ENCODE measurements around the gene ZMIZ1. TPM values are rescaled to one million over a fixed set of nuclear protein-coding genes. Genes with fewer than 3 reads are reported as not detected.

ZMIZ1 gene
- total and polyA plus RNA-seq, 5 donors from 2014 or later: 1.5 to 34.8 (median 2.2) TPM

DNA sequence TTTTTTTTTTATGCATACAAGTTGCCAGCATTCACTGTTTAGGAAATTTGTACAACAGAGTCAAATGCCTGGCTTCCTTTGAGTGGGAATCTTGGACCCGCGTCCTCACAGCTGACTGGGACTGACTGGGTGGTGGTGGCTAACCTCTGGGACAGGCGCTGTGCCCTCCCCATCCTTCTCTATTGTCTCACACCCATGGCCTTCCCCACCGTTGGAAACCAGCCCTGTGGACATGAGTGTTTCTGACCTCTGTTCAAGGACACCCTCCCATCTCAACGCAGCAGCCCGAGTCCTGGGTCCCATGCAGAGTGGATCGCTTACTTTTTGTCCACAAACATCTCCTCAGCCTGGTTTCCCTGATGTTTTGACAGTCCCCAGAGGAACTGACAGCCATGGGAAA, 153.4 kb downstream of the ZMIZ1 start:
- Histone ChIP-seq H3K27ac (ENCODE audit: insufficient read depth, low read length, poor library complexity, severe bottlenecking) (no peak overlapping the region), H3K9me3 (ENCODE audit: control insufficient read depth in 2 of 2, low read length in 2 of 2) (no peaks in the 10 kb centered on the region), H3K4me1 (ENCODE audit: control insufficient read depth, insufficient read depth, low read length, poor library complexity, severe bottlenecking) (no peaks in the 10 kb centered on the region), H3K4me3 (ENCODE audit: low read depth, low read length) (no peak overlapping the region), H3K36me3 (ENCODE audit: control insufficient read depth, insufficient read depth, low read length) (peaks cover 9% of the 10 kb centered on the region), H3K27me3 (ENCODE audit: control insufficient read depth, insufficient read depth, low read length) (no peaks in the 10 kb centered on the region)
- Mint-ChIP-seq H3K36me3 (peaks cover 42% of the 10 kb centered on the region), H3K4me3 (no peak overlapping the region), H3K9me3 (peaks cover 0 to 2% (median 0%) of the 10 kb centered on the region in 7 donors), H3K27me3 (no peaks in the 10 kb centered on the region), H3K27ac (no peak overlapping the region), H3K4me1 (peaks cover 0 to 3% (median 1%) of the 10 kb centered on the region in 4 donors)
- ATAC-seq (ENCODE audit: low read depth in 2 of 2) (no peak), DNase-seq (no peak)

DNA sequence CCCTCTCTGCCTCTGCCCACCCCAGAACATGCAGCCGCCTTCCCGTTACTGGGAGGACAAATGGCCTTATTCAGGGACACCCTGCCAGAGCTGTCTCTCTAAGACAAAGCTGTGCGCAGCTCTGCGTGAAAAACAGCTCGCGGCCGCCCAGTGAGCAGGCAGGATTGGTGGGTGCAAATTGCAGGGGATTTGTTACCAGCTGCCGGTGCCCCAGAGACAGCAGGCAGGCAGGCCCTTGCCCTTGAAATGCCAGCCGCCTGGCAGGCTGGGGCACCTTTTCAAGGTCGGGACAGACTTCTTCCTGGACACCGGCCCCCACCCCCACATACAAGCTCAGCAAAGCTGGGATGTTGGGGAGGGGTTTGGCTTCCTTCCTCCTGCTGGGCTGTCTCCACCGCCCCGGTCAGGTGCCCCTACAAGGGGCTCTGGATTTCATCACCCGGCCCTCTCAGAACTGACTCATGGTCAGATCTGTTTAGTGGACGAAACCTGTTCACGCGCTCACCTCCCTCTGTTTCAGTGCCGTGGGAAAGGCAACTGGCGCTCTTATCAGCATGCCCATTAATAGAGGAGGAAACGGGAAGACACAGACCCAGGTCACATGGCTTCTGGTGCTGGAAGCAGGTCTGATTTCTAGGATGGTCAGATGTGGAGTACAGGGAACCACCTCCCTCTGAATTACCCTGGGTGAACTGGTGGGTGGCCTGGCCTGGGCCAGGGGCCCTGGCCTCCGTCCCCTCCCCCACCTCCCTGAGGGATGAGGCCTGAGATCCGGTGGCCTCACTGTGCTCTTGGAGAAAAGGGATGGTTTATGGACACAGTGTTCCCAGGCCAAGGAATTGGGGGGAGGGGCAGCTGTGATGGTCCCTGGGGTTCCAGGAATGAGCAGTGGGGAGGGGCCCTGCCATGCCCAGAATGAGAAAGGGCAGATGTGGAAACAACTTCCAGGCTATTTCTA, 154.6 kb downstream of the ZMIZ1 start:
- no peaks in the 10 kb centered on the region for H3K9me3 ChIP-seq (ENCODE audit: control insufficient read depth in 2 of 2, low read length in 2 of 2)
- no peak overlapping the region for H3K4me3 ChIP-seq (ENCODE audit: low read depth, low read length)
- no peak overlapping the region for H3K4me3 Mint-ChIP-seq
- no peaks in the 10 kb centered on the region for H3K27me3 Mint-ChIP-seq
- H3K36me3 ChIP-seq (ENCODE audit: control insufficient read depth, insufficient read depth, low read length): peaks cover 5% of the 10 kb centered on the region
- no peak for ATAC-seq (ENCODE audit: low read depth in 2 of 2)
- no peak overlapping the region for H3K27ac Mint-ChIP-seq
- peaks cover 0 to 2% (median 0%) of the 10 kb centered on the region in 7 donors for H3K9me3 Mint-ChIP-seq
- peaks cover 35% of the 10 kb centered on the region for H3K36me3 Mint-ChIP-seq
- H3K4me1 ChIP-seq (ENCODE audit: control insufficient read depth, insufficient read depth, low read length, poor library complexity, severe bottlenecking): no peaks in the 10 kb centered on the region
- peaks cover 0 to 6% (median 1%) of the 10 kb centered on the region in 4 donors for H3K4me1 Mint-ChIP-seq
- H3K27me3 ChIP-seq (ENCODE audit: control insufficient read depth, insufficient read depth, low read length): no peaks in the 10 kb centered on the region
- DNase-seq: no peak
- H3K27ac ChIP-seq (ENCODE audit: insufficient read depth, low read length, poor library complexity, severe bottlenecking): no peak overlapping the region

DNA sequence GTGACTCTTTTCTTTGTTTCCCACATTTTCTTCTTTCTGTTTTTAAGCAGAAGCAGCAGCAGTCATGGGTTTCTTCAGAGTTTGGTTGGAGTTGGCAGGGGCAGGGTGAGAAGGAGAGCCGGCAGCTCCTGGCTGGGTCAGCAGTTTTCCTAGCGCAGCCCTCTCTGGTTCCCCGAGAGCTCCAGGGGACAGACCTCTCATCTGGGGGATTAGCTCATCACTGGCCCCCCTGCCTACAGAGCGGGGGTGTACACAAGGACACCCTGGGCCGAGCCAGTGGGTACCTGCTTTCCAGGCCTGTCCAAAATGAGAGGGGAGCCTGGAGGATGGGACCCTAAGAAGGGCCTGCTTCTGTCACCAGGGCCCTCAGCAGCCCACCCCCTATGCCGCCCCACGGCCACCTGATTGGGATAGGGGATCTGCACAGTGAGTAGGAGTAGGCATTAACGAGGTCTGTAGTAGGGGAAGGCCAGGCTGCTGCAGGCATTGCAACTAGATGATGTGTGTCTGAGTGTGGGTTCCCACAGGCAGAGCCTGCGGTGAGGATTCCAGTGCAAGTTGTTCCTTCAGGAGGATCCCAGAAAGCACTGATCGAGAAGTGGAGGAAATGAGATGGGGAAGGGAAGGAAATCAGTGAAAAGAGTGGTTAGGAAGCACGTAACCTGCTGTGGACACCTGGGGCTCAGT, 155.6 kb downstream of the ZMIZ1 start:
- Histone ChIP-seq H3K4me1 (ENCODE audit: control insufficient read depth, insufficient read depth, low read length, poor library complexity, severe bottlenecking) (no peaks in the 10 kb centered on the region), H3K36me3 (ENCODE audit: control insufficient read depth, insufficient read depth, low read length) (no peaks in the 10 kb centered on the region), H3K9me3 (ENCODE audit: control insufficient read depth in 2 of 2, low read length in 2 of 2) (no peaks in the 10 kb centered on the region), H3K4me3 (ENCODE audit: low read depth, low read length) (no peak overlapping the region), H3K27me3 (ENCODE audit: control insufficient read depth, insufficient read depth, low read length) (no peaks in the 10 kb centered on the region), H3K27ac (ENCODE audit: insufficient read depth, low read length, poor library complexity, severe bottlenecking) (no peak overlapping the region)
- no peaks in the 10 kb centered on the region for H3K9me3 Mint-ChIP-seq
- H3K4me3 Mint-ChIP-seq: peak overlapping the region in 1 of 4 donors; percentile 13
- peaks cover 26% of the 10 kb centered on the region for H3K36me3 Mint-ChIP-seq
- no peak for DNase-seq
- H3K27me3 Mint-ChIP-seq: no peaks in the 10 kb centered on the region
- ATAC-seq (ENCODE audit: low read depth in 2 of 2): no peak
- peak overlapping the region in 1 of 3 donors; percentile 73 for H3K27ac Mint-ChIP-seq
- peaks cover 0 to 6% (median 1%) of the 10 kb centered on the region in 4 donors for H3K4me1 Mint-ChIP-seq

DNA sequence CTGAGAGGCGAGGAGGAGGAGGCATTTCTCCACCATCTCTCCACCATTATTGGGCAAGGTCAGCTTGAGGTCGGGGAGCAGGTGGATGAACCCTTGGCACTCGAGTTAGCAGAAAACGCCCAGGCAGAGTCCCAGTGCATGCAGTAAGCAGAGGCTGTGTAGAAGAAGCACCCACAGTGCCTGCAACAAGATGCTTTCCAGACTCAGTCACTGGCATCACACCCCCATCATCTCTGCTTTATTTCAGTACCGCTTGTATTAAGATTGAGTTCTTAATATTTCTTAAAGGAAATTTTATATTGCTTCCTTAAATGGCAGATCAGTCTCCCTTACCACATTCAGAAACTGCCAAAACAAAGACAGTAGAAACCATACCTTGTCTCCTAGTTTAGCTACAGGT, 156.2 kb downstream of the ZMIZ1 start:
- H3K27me3 Mint-ChIP-seq: no peaks in the 10 kb centered on the region
- H3K36me3 Mint-ChIP-seq: peaks cover 23% of the 10 kb centered on the region
- H3K9me3 Mint-ChIP-seq: no peaks in the 10 kb centered on the region
- H3K4me1 Mint-ChIP-seq: peaks cover 0 to 6% (median 1%) of the 10 kb centered on the region in 4 donors
- no peaks in the 10 kb centered on the region for H3K27me3 ChIP-seq (ENCODE audit: control insufficient read depth, insufficient read depth, low read length)
- H3K4me3 Mint-ChIP-seq: no peak overlapping the region
- no peaks in the 10 kb centered on the region for H3K36me3 ChIP-seq (ENCODE audit: control insufficient read depth, insufficient read depth, low read length)
- H3K27ac ChIP-seq (ENCODE audit: insufficient read depth, low read length, poor library complexity, severe bottlenecking): no peak overlapping the region
- ATAC-seq (ENCODE audit: low read depth in 2 of 2) (no peak), DNase-seq (no peak)
- H3K4me1 ChIP-seq (ENCODE audit: control insufficient read depth, insufficient read depth, low read length, poor library complexity, severe bottlenecking): no peaks in the 10 kb centered on the region
- no peaks in the 10 kb centered on the region for H3K9me3 ChIP-seq (ENCODE audit: control insufficient read depth in 2 of 2, low read length in 2 of 2)
- H3K4me3 ChIP-seq (ENCODE audit: low read depth, low read length): no peak overlapping the region
- H3K27ac Mint-ChIP-seq: no peak overlapping the region

DNA sequence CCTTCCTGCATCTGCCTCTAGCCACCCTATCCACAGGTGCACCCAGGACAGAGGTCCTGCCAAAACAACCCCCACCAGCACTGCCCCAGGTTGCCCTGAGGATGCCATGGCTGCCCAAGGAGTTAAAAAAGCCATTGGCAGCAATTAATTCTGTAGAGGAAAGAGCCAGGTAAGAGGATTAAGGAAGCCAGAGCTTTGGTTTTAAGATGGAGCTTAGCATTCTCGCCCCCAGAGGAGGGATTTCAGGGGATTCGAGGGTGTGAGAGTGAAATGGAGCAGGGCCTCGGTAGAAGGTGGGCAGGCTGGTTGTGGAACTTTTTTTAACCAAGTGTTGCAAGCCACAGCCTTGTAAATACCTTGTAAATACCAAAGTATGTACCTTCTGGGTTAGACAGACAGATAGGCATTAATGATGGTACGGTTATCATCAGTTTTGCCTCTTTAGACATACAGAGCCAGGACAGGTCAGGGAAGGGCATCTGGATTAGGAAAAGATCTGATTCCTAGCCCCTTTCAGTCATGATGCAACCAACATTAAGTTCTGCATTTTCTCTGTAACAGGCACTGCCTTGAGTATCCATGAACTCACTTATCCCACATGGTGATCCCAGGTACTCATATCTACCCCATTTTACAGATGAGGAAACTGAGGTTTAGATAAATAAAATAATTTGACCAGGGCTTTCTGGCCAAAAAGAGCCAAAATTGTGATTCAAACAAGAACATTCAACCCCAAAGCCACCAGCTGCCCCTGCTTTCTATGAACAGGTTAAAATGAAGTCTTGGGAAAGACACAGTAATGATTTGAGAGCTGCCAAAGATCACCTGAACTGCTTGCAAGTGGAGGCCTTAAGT, 157.9 kb downstream of the ZMIZ1 start:
- ATAC-seq (ENCODE audit: low read depth in 2 of 2) (no peak), DNase-seq (no peak)
- Mint-ChIP-seq H3K36me3 (peaks cover 16% of the 10 kb centered on the region), H3K4me3 (peak overlapping the region in 1 of 4 donors; percentile 11), H3K27me3 (no peaks in the 10 kb centered on the region), H3K27ac (peak overlapping the region in 1 of 3 donors; percentile 69), H3K4me1 (peaks cover 0 to 6% (median 0%) of the 10 kb centered on the region in 4 donors), H3K9me3 (no peaks in the 10 kb centered on the region)
- Histone ChIP-seq H3K27ac (ENCODE audit: insufficient read depth, low read length, poor library complexity, severe bottlenecking) (no peak overlapping the region), H3K36me3 (ENCODE audit: control insufficient read depth, insufficient read depth, low read length) (no peaks in the 10 kb centered on the region), H3K27me3 (ENCODE audit: control insufficient read depth, insufficient read depth, low read length) (no peaks in the 10 kb centered on the region), H3K4me3 (ENCODE audit: low read depth, low read length) (no peak overlapping the region), H3K4me1 (ENCODE audit: control insufficient read depth, insufficient read depth, low read length, poor library complexity, severe bottlenecking) (no peaks in the 10 kb centered on the region), H3K9me3 (ENCODE audit: control insufficient read depth in 2 of 2, low read length in 2 of 2) (no peaks in the 10 kb centered on the region)

DNA sequence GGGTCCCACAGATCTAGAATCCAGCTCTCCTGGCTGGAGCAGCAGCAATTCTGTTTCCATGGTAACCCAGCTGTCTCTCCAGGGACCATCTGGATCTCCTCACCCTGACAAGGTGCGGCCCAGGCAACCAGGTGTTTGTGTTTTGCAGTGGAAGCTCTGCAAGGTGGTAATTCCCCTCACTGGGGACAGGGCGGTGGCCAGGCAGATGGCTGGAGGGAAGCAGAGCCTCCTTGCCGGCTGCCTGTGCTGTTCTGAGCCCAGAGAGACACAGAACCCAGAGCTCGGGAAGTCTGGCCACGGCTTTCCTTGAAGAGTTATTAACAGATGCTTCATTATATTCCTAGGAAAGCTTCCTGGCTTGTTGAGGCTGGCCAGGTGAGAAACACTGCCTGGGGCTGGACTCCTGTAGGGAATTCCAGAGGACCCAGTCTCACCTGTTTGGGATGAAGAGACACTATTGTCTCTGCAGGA, 160.3 kb downstream of the ZMIZ1 start:
- DNase-seq: no peak
- H3K4me1 Mint-ChIP-seq: peaks cover 0 to 8% (median 0%) of the 10 kb centered on the region in 4 donors
- Histone ChIP-seq H3K27ac (ENCODE audit: insufficient read depth, low read length, poor library complexity, severe bottlenecking) (no peak overlapping the region), H3K27me3 (ENCODE audit: control insufficient read depth, insufficient read depth, low read length) (no peaks in the 10 kb centered on the region), H3K36me3 (ENCODE audit: control insufficient read depth, insufficient read depth, low read length) (no peaks in the 10 kb centered on the region), H3K4me3 (ENCODE audit: low read depth, low read length) (no peak overlapping the region), H3K9me3 (ENCODE audit: control insufficient read depth in 2 of 2, low read length in 2 of 2) (no peaks in the 10 kb centered on the region), H3K4me1 (ENCODE audit: control insufficient read depth, insufficient read depth, low read length, poor library complexity, severe bottlenecking) (no peaks in the 10 kb centered on the region)
- H3K9me3 Mint-ChIP-seq: peaks cover 0 to 2% (median 0%) of the 10 kb centered on the region in 7 donors
- no peak overlapping the region for H3K27ac Mint-ChIP-seq
- H3K36me3 Mint-ChIP-seq: peaks cover 24% of the 10 kb centered on the region
- no peak for ATAC-seq (ENCODE audit: low read depth in 2 of 2)
- H3K27me3 Mint-ChIP-seq: no peaks in the 10 kb centered on the region
- no peak overlapping the region for H3K4me3 Mint-ChIP-seq

DNA sequence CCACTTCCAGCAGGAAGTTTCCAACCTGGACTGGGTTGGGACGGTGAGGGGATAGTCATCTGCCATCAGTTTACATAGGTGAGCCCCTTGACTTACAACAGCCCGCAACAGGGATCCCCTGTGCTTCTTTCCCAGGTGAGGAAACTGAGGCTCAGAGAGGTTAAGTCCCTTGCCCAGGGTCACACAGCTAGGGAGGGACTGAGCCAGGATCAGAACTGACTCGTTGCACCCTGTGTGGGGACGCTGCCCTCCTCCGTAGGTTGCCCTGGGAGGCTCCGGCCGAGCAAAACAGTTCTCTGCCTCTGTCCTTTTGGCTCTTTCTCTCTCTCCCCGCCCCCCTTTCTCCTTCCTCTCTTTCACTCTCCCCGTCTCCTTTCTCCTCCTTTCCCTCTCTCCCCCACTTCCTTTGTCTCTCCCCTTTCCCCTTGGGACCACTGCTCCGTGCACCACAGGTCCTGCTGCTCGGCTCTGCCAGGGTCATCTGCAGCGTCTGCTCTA, 161.1 kb downstream of the ZMIZ1 start:
- Mint-ChIP-seq H3K9me3 (peaks cover 0 to 2% (median 0%) of the 10 kb centered on the region in 7 donors), H3K27ac (no peak overlapping the region), H3K4me3 (no peak overlapping the region), H3K36me3 (peaks cover 23% of the 10 kb centered on the region), H3K27me3 (no peaks in the 10 kb centered on the region), H3K4me1 (peaks cover 0 to 8% (median 0%) of the 10 kb centered on the region in 4 donors)
- H3K9me3 ChIP-seq (ENCODE audit: control insufficient read depth in 2 of 2, low read length in 2 of 2): no peaks in the 10 kb centered on the region
- H3K36me3 ChIP-seq (ENCODE audit: control insufficient read depth, insufficient read depth, low read length): no peaks in the 10 kb centered on the region
- ATAC-seq (ENCODE audit: low read depth in 2 of 2) (no peak), DNase-seq (no peak)
- no peaks in the 10 kb centered on the region for H3K4me1 ChIP-seq (ENCODE audit: control insufficient read depth, insufficient read depth, low read length, poor library complexity, severe bottlenecking)
- no peak overlapping the region for H3K4me3 ChIP-seq (ENCODE audit: low read depth, low read length)
- no peak overlapping the region for H3K27ac ChIP-seq (ENCODE audit: insufficient read depth, low read length, poor library complexity, severe bottlenecking)
- H3K27me3 ChIP-seq (ENCODE audit: control insufficient read depth, insufficient read depth, low read length): no peaks in the 10 kb centered on the region

Measured in CD4-positive, CD25-positive, alpha-beta regulatory T cell (primary cell).